ENCODE results near the gene KRTAP5-10.
"Not testable (repeated sequence)": the region's sequence is repeated elsewhere in the genome, so short reads cannot be mapped to it uniquely, and the experiment has no call there.

- TF ChIP-seq CTCF (IDR thresholded peaks at IDR 0.05; ENCODE audit: insufficient read depth, low read length, poor library complexity, severe bottlenecking); EZH2phosphoT487 (conservative IDR thresholded peaks at IDR 0.05; ENCODE audit: low read length): not testable (repeated sequence)
These were observed 25.4 kb upstream of the KRTAP5-10 start for GRCh38 chr11:71539971-71540370.

All from SU-DHL-6 (cell line).